NCI-H1694 (cell line): Measurements from ENCODE around the gene DPH5.
"Not testable (repeated sequence)": the region's sequence is repeated elsewhere in the genome, so short reads cannot be mapped to it uniquely, and the experiment has no call there.

Experiments
- DNase-seq: peaks from one replicate; lab custom pipeline; 2025; lab: John Stamatoyannopoulos, UW

DPH5 gene

DNA sequence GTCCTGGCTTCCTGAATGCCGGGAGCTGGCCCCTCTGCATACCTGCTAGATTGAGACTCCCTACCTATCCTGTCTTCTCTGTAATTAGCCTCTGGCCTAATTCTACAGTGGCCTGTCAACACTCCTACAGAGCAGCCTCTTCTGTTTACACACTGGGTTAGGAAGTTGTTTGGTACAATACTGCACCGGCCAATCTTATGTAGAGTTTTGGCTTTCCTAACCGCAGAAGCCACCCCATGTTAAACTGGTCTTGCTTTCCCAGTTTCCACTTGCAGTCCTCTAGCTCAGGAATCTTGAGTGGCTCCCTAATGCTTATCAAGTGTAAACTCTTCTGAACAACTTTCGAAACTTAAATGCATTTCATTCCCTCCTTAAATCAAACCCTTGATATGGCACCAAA lies 42.8 kb downstream of the DPH5 start:
- DNase-seq: no peak

- no peak for DNase-seq
Measured at GRCh38 chr1:100979631-100980030, 46.0 kb downstream of the DPH5 start.

GRCh38 chr1:100976936-100977335 lies 48.6 kb downstream of the DPH5 start:
- no peak for DNase-seq

DNA sequence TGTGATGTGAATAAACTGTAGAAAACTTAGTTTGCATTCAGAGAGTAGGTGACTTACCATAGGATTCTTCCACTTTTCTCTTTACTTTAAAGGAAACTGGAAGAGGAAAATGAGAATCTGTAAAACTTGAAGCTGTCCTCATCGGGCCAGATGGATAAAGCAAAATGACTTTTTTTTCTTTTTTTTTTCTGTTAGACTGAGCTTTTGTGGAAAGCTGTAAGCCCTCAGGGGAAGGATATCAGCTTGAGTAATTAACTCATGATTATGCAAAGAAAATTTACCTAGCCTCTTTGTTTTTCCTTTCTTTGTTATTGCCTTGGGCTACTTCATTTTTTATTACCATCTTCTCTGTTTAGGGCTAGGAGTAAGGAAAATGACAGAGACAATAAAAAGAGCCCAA lies 53.4 kb downstream of the DPH5 start:
- DNase-seq: no peak

DNA sequence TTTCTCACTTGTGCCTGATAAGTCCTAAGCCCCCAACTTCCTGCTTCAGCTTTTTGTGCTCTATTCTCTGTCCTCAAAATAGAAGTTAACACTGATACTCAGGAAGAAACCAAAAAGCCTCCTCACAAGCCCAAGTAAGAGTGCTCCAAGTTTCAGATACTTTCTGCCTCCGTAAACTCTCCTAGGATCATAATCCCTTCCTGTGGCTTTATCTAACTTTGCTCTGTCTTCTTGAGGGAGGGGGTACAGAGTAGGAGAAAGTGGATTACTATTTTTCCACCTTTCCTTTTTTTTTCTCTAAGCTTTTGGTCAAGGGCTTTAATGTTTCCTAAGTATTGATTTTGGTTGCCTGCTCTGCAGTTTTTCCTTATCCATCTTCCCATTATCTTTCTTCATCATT lies 54.6 kb downstream of the DPH5 start:
- no peak for DNase-seq

GRCh38 chr1:100969327-100969726 lies 56.3 kb downstream of the DPH5 start:
- DNase-seq: no peak

- DNase-seq: no peak
Measured at GRCh38 chr1:100968621-100969020, 57.0 kb downstream of the DPH5 start.

GRCh38 chr1:100960098-100960497 lies 65.5 kb downstream of the DPH5 start:
- DNase-seq: no peak

DNA sequence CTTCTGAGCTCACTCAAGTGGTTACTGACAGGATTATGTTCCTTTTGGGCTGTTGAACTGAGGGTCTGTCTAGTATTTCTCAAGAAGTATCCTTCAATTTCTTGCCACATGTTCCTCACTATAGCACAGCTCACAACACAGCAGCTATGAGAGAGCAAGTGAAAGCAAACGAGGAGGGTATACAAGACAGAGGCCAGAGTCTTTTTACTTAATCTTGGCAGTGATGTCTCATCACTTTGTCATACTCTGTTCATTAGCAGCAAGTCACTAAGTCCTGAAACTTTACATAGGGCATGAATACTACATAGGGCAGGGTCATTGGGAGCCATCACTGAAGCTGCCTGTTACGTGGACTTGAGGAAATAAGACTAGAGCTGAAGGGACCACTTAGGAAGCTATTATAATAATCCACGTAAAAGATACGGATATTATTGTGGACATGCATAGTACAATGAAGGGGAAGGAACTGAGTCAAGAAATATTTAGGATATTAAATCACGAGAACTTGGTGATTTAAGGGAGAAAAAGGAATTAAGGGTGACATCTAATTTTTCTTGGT lies 66.0 kb downstream of the DPH5 start:
- no peak for DNase-seq

- DNase-seq: no peak
Measured at GRCh38 chr1:100955322-100955721, 70.3 kb downstream of the DPH5 start.

DNA sequence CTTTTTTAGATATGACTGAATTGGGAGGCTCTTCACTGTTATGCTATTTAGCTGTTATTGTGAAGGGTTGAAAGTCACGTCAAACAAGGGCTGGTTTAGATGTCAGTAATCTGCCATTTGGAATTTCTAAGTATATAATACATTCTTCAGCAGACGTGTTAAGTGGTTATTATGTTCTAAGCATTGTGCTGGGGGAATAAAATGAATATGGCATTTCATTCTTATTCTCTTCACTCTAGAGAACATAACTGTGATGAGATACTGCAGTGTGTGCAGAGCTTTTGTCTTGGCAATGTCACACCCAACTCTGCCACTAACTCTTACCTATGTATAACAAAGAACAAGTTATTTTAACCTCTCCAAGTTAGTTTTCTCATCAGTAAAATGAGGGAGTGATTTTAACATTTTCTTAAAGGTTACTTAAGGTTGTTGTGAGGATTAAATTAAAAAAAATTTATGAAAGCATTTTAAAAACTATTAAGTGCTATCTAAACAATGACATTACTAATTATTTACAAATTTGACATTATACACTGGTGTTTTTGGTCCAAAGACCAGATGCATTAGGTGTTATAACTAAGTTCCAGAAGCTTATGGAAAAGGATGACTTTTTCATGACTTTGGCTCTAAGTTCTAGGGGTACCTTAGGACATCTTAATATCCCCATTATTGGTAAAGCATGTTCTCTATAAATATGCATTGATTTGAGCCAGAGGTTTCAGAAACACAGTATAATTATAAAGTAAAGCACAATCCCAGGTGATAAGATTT lies 71.4 kb downstream of the DPH5 start:
- no peak for DNase-seq

DNA sequence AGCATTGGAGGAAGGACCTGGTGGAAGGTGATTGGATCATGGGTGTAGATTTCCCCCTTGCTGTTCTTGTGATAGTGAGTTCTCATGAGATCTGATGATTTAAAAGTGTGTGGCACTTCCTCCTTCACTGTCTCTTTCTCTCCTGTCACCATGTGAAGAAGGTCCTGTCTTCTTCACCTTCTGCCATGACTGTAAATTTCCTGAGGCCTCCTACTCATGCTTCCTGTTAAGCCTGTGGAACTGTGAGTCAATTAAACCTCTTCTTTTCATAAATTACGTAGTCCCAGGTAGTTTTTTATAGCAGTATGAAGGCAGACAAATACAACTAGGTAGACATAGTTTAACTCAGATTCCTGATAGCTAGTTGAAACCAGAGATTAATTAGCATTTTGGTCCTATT lies 72.6 kb downstream of the DPH5 start:
- DNase-seq: not testable (repeated sequence)

GRCh38 chr1:100952104-100952745 lies 73.4 kb downstream of the DPH5 start:
- DNase-seq: no peak

- no peak for DNase-seq
Measured at GRCh38 chr1:100950781-100951180, 74.8 kb downstream of the DPH5 start.

DNA sequence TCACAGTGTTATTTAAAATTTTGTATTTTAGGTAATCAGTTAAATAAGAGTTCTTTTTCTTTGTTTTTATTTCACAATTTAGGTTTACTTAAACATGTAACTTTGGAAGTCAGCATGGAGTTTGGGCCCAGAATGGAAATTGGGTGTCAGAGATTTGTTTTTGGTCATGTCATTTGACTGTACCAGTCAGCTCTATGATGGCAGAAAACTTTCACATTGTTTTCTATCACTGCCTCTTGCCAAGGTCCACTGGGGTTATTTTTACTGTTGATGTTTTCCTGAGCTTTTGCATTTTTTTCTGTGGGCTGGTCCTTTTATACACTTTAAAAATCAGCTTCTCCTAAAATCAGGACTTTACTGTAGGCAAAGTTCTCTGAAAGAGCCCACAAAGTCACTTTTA lies 75.2 kb downstream of the DPH5 start:
- no peak for DNase-seq

DNA sequence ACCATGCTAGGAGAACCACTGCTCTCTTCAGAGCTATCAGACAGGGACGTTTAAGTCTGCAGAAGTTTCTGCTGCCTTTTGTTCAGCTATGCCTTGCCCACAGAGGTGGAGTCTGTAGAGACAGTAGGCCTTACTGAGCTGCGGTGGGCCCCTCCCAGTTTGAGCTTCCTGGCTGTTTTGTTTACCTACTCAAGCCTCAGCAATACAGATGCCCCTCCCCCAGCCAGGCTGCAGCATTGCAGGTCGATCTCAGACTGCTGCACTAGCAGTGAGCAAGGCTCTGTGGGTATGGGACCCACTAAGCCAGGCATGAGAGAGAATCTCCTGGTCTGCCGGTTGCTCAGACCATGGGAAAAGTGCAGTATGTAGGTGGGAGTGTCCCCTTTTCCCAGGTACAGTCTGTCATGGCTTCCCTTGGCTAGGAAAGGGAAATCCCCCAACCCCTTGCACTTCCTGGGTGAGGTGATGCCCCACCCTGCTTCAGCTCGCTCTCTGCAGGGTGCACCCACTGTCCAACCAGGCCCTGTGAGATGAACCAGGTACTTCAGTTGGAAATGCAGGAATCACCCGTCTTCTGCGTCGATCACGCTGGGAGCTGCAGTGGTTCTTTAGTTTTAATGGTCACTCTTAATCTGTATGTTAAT lies 75.9 kb downstream of the DPH5 start:
- not testable (repeated sequence) for DNase-seq

GRCh38 chr1:100948721-100949405 lies 76.7 kb downstream of the DPH5 start:
- not testable (repeated sequence) for DNase-seq

- DNase-seq: not testable (repeated sequence)
Measured at GRCh38 chr1:100947816-100948215, 77.8 kb downstream of the DPH5 start.

DNA sequence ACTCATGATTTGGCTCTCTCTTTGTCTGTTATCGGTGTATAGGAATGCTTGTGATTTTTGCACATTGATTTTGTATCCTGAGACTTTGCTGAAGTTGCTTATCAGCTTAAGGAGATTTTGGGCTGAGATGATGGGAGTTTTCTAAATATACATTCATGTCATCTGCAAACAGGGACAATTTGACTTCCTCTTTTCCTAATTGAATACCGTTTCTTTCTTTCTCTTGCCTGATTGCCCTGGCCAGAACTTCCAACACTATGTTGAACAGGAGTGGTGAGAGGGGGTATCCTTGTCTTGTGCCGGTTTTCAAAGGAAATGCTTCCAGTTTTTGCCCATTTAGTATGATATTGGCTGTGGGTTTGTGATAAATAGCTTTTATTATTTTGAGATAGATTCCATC lies 79.5 kb downstream of the DPH5 start:
- not testable (repeated sequence) for DNase-seq

GRCh38 chr1:100943533-100943932 lies 82.1 kb downstream of the DPH5 start:
- DNase-seq: no peak

GRCh38 chr1:100942304-100943046 lies 83.1 kb downstream of the DPH5 start:
- DNase-seq: no peak
